HuH-7 (cell line): ENCODE measurements around the gene DBNDD1.
A peak's percentile ranks its signal among the peaks of the same experiment; 100 is the strongest.

Experiments used
- DNase-seq: peaks from one replicate; pipeline ENCODE4 v3.0.0; 2011; ENCODE audit warnings: low spot score

The DBNDD1 gene

DNA sequence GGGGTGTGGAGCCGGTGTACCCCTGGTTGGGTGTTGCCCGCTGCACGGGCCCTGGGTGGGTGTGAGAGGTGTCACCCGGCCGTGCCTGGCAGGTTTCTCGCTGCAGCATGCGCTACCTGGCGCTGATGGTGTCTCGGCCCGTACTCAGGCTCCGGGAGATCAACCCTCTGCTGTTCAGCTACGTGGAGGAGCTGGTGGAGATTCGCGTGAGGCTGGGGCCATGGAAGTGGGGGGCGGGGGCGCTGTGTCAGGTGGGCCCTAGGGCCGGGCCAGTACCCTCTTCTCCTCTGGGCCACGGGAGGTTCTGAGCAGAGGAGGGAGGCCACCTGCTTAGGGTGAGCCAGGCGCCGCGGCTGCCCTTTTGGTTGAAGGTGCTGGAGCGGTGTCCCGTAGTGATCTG lies 57.3 kb downstream of the DBNDD1 start:
- no peak for DNase-seq

GRCh38 chr16:89960966-89961365 lies 58.3 kb downstream of the DBNDD1 start:
- no peak for DNase-seq

GRCh38 chr16:89958596-89958995 lies 60.7 kb downstream of the DBNDD1 start:
- DNase-seq = no peak

GRCh38 chr16:89958068-89958467 lies 61.2 kb downstream of the DBNDD1 start:
- DNase-seq = peak; percentile 79

DNA sequence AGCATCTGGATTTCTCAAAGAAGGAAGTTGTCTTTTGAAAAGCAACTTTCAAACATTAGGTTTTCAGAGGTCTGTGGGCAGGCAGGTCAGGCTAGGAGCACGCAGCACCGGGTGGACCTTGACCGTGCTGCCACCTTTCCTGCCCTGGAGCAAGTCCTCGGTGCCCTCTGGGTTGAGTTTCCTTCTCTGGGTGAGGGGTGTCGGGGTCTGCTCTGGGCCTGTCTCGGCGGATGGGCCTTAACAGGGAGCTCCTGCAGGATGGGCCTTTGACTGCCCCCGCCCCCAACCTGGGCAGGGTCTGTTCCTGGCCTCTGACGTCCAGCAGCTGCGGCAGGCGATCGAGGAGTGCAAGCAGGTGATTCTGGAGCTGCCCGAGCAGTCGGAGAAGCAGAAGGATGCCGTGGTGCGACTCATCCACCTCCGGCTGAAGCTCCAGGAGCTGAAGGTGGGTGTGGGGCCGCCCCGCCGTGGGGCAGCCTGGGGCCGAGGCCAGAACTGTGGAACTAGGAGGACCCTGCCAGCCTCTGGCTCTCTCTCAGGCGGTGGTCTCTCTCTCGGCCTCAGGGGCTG lies 62.0 kb downstream of the DBNDD1 start:
- no peak for DNase-seq

DNA sequence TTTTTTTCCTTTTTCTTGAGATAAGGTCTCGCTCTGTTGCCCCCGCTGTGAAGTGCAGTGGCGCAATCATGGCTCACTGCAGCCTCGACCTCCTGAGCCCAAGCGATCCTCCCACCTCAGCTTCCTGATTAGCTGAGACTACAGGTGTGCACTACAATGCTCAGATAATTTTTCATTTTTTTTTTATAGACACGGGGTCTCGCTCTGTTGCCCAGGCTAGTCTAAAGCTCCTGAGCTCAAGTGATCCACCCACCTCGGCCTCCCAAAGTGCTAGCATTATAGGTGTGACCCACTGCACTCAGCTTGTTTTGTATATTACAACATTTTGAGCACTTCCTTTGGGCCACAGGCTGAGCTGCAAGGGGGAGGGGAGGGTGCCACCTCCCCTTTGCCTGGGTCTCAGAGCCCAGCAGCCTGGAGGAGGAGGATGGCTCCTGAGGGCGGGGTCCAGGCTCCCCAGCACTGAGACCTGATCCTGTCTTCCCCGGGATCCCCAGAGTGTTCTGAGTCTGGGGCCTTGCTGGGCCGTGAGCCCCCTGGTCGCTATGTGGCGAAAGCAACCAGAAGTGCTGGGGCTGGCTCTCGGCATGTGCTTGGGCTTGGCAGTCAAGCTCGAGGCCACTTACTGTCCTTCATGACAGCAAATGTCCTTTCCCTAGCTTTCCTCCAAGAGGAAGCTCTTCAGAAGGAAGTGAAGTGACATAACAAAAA lies 62.6 kb downstream of the DBNDD1 start:
- DNase-seq = no peak

DNA sequence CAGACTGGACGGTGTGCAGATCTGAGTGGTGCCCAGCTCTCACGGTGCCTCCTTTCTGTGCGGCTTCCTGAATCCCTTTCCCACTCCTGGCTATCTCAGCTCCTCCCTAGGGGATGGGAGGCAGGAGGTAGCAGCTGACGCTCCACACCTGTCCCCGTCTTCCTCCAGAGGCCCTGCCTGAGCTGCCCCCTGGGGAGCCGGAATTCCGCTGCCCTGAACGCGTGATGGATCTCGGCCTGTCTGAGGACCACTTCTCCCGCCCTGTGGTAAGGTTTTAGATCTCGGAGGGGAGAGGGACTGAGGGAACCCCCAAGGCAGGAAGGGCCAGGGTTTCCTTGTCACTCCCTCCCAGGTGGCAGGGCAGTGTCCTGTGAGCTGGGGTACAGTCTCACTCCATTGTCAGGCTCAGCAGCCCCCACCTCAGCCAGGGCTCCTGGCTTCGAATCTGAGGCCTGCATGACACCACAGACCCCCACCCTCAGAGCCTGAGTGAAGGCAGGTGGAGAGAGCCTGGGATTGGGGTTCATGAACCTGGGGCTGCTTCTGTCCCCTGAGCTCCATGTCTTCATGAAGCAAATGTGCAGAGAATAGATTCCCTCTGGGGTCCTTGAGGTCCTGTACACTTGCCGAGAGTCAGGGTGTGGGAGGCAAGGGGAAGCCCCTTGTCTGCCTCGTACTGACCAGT lies 64.1 kb downstream of the DBNDD1 start:
- DNase-seq = no peak
